ACC112 (cell line): ENCODE data around the gene TUBGCP6.

ENCODE experiments used
- H2AFZ ChIP-seq: fragments of 200-600 bp; sonication (generic); one replicate; pipeline ENCODE4 v1.6.0; 2017; ENCODE audit warnings: antibody characterized with exemption, low read length; ENCODE audit not compliant: unreplicated experiment
- H3K27ac ChIP-seq: fragments of 200-600 bp; sonication (generic); 2 replicates; pipeline ENCODE4 v1.5.1; 2014; ENCODE audit warnings: low read depth, mild to moderate bottlenecking, antibody characterized with exemption, low read length, moderate library complexity
- H3K27me3 ChIP-seq: fragments of 200-600 bp; sonication (generic); 2 replicates; pipeline ENCODE4 v1.6.1; 2014; ENCODE audit warnings: mild to moderate bottlenecking, antibody characterized with exemption, low read length, moderate library complexity, mixed read lengths; ENCODE audit not compliant: insufficient read depth
- H3K36me3 ChIP-seq: fragments of 200-600 bp; sonication (generic); 2 replicates; pipeline ENCODE4 v1.6.1; 2016; ENCODE audit warnings: mild to moderate bottlenecking, antibody characterized with exemption, low read length, moderate library complexity, mixed read lengths; ENCODE audit not compliant: insufficient read depth
- H3K4me1 ChIP-seq: fragments of 200-600 bp; sonication (generic); one replicate; pipeline ENCODE4 v1.6.1; 2016; ENCODE audit warnings: low read length, mixed read lengths; ENCODE audit not compliant: insufficient read depth, unreplicated experiment, control insufficient read depth
- H3K4me3 ChIP-seq: fragments of 200-600 bp; sonication (generic); 2 replicates; pipeline ENCODE4 v1.5.1; 2014; ENCODE audit warnings: mild to moderate bottlenecking, low read depth, low read length
- H3K79me2 ChIP-seq: fragments of 200-600 bp; sonication (generic); one replicate; pipeline ENCODE4 v1.6.0; 2016; ENCODE audit warnings: low read length; ENCODE audit not compliant: control insufficient read depth, unreplicated experiment, insufficient read depth

Gene TUBGCP6

GRCh38 chr22:50261615-50262459, 17.0 kb upstream of the TUBGCP6 start, which contains the start of gene MAPK12:
Gene MAPK12 (minus strand): TSS chr22:50261683. CDS start chr22:50261509, 174 bp downstream.
- Histone ChIP-seq H3K27me3 (no peaks in the 10 kb centered on the region), H3K79me2 (peaks cover 10% of the 10 kb centered on the region), H3K4me1 (peaks cover 14% of the 10 kb centered on the region), H3K4me3 (peak within 1 kb of the TSS; percentile 80), H2AFZ (no peak within 1 kb of the TSS), H3K36me3 (no peaks in the 10 kb centered on the region), H3K27ac (peak within 1 kb of the TSS; percentile 22; the same call in 1 of the 2 replicates)

GRCh38 chr22:50260801-50261614, 16.2 kb upstream of the TUBGCP6 start:
- no peaks in the 10 kb centered on the region for H3K27me3 ChIP-seq
- no peaks in the 10 kb centered on the region for H3K36me3 ChIP-seq
- H3K79me2 ChIP-seq: peaks cover 10% of the 10 kb centered on the region
- peaks cover 14% of the 10 kb centered on the region for H3K4me1 ChIP-seq
- H3K4me3 ChIP-seq: peak overlapping the region; percentile 80
- peak overlapping the region; percentile 22; the same call in 1 of the 2 replicates for H3K27ac ChIP-seq
- no peak overlapping the region for H2AFZ ChIP-seq

- H2AFZ ChIP-seq: no peak overlapping the region
- peaks cover 14% of the 10 kb centered on the region for H3K4me1 ChIP-seq
- no peaks in the 10 kb centered on the region for H3K36me3 ChIP-seq
- H3K79me2 ChIP-seq: peaks cover 10% of the 10 kb centered on the region
- H3K4me3 ChIP-seq: peak overlapping the region; percentile 80
- peak overlapping the region; percentile 22; the same call in 1 of the 2 replicates for H3K27ac ChIP-seq
- no peaks in the 10 kb centered on the region for H3K27me3 ChIP-seq
Observed at GRCh38 chr22:50260434-50260800, 15.6 kb upstream of the TUBGCP6 start.

- Histone ChIP-seq H2AFZ (no peak overlapping the region), H3K36me3 (no peaks in the 10 kb centered on the region), H3K27me3 (no peaks in the 10 kb centered on the region), H3K27ac (no peak overlapping the region), H3K79me2 (peaks cover 10% of the 10 kb centered on the region), H3K4me1 (peaks cover 14% of the 10 kb centered on the region), H3K4me3 (no peak overlapping the region; the same call in 1 of the 2 replicates)
Observed at GRCh38 chr22:50259302-50259701, 14.5 kb upstream of the TUBGCP6 start.

GRCh38 chr22:50258361-50259292, 13.8 kb upstream of the TUBGCP6 start:
- H3K79me2 ChIP-seq: peaks cover 10% of the 10 kb centered on the region
- no peak overlapping the region for H3K4me3 ChIP-seq
- H3K4me1 ChIP-seq: peaks cover 14% of the 10 kb centered on the region
- H3K27me3 ChIP-seq: no peaks in the 10 kb centered on the region
- no peaks in the 10 kb centered on the region for H3K36me3 ChIP-seq
- H2AFZ ChIP-seq: no peak overlapping the region
- H3K27ac ChIP-seq: no peak overlapping the region

- no peaks in the 10 kb centered on the region for H3K27me3 ChIP-seq
- no peak overlapping the region for H3K27ac ChIP-seq
- H3K36me3 ChIP-seq: no peaks in the 10 kb centered on the region
- H2AFZ ChIP-seq: no peak overlapping the region
- peaks cover 8% of the 10 kb centered on the region for H3K4me1 ChIP-seq
- H3K79me2 ChIP-seq: peaks cover 10% of the 10 kb centered on the region
- no peak overlapping the region for H3K4me3 ChIP-seq
Observed at GRCh38 chr22:50257451-50258360, 12.9 kb upstream of the TUBGCP6 start.

GRCh38 chr22:50257041-50257440, 12.2 kb upstream of the TUBGCP6 start:
- no peak overlapping the region for H3K27ac ChIP-seq
- no peak overlapping the region for H3K4me3 ChIP-seq
- no peak overlapping the region for H2AFZ ChIP-seq
- no peaks in the 10 kb centered on the region for H3K36me3 ChIP-seq
- H3K79me2 ChIP-seq: peaks cover 10% of the 10 kb centered on the region
- no peaks in the 10 kb centered on the region for H3K27me3 ChIP-seq
- peaks cover 1% of the 10 kb centered on the region for H3K4me1 ChIP-seq

- Histone ChIP-seq H3K27me3 (no peaks in the 10 kb centered on the region), H3K79me2 (peaks cover 10% of the 10 kb centered on the region), H2AFZ (no peak overlapping the region), H3K36me3 (no peaks in the 10 kb centered on the region), H3K4me3 (no peak overlapping the region), H3K4me1 (no peaks in the 10 kb centered on the region), H3K27ac (no peak overlapping the region)
Observed at GRCh38 chr22:50256258-50256862, 11.5 kb upstream of the TUBGCP6 start.

GRCh38 chr22:50255607-50256006, 10.8 kb upstream of the TUBGCP6 start:
- Histone ChIP-seq H2AFZ (no peak overlapping the region), H3K4me1 (no peaks in the 10 kb centered on the region), H3K79me2 (peaks cover 10% of the 10 kb centered on the region), H3K36me3 (no peaks in the 10 kb centered on the region), H3K27ac (no peak overlapping the region), H3K27me3 (no peaks in the 10 kb centered on the region), H3K4me3 (no peak overlapping the region)
